ENCODE measurements around the gene POU2F3. TPM values are rescaled to one million over a fixed set of nuclear protein-coding genes. Genes with fewer than 3 reads are reported as not detected.

The POU2F3 gene
- 1.4 TPM in 1 of 2 replicates, not detected in the other for total RNA-seq (ENCODE audit: low replicate concordance)

DNA sequence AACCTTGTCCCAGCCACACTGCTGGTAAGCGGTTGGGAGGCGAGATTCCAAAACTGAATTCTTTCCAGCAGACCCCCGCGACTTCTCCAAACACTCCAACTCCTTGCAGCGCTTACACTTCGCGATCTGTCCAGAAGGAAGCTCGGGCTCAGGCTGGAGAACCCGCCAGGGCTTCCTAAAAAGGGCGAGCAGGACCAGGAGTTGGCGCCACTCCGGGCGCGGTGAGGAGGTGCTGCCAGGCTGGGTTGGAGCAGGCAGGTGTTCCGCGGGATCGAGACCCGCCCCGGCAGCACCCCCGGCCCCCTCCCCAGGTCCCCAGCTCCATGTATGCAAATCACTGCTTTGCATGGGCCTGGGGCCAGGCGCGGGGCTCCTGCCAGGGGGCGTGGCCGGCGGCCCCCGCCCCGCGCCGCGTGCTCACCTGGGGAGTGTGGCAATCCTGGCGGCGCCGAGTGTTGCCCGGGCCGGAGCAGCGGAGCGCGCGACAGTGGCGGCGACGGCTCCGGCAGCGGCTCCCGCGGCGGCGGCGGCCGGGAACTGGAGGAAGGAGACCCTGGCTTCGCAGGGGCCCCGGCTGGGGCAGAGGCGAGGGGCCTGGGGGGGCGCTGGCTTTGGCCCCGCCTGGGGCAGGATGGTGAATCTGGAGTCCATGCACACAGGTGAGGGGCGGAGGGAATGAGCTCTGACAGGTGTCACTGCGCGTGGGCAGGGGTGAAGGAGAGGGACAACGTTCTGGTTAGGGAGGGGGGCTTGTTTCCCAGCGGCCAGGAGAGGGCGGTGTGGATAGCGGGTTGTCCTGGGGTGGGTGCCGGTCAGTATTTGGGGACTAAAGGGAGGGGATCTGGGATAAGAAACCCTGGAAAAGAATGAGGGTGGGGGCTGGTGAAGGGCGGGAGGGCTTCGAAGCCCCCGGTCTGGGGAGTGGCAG lies at the start of gene POU2F3:
TSS of gene POU2F3 (plus strand) at position 428 of the 928 bp plus-strand sequence. CDS start at position 632, 204 bp downstream.
- no peak within 1 kb of the TSS for H3K27ac ChIP-seq
- peaks cover 4% of the 10 kb centered on the region for H3F3A ChIP-seq (ENCODE audit: low read depth)
- no peak within 1 kb of the TSS for H3K9ac ChIP-seq
- H3K36me3 ChIP-seq: no peaks in the 10 kb centered on the region
- peak within 1 kb of the TSS; percentile 43 for H3K27ac Mint-ChIP-seq
- H3K9me3 Mint-ChIP-seq: no peaks in the 10 kb centered on the region
- peak within 1 kb of the TSS; percentile 52 for H3K4me3 ChIP-seq
- H3K4me3 Mint-ChIP-seq: peak within 1 kb of the TSS; percentile 68
- no peaks in the 10 kb centered on the region for H3K9me3 ChIP-seq (ENCODE audit: low read depth)
- H3K4me1 Mint-ChIP-seq: peaks cover 17% of the 10 kb centered on the region
- peaks cover 17% of the 10 kb centered on the region for H3K4me1 ChIP-seq
- no peaks in the 10 kb centered on the region for H3K36me3 Mint-ChIP-seq
- DNase-seq (ENCODE audit: low spot score): peak; percentile 57
- H3K4me2 ChIP-seq: peak within 1 kb of the TSS; percentile 96
- H3K27me3 Mint-ChIP-seq (ENCODE audit: insufficient read depth, low read depth): peaks cover 62% of the 10 kb centered on the region
- H3K79me2 ChIP-seq (ENCODE audit: low read depth): no peaks in the 10 kb centered on the region
- peaks cover 42% of the 10 kb centered on the region for H3K27me3 ChIP-seq
- peak within 1 kb of the TSS; percentile 0 for H2AFZ ChIP-seq (replicated peaks)
- TF ChIP-seq, protein P1, sequence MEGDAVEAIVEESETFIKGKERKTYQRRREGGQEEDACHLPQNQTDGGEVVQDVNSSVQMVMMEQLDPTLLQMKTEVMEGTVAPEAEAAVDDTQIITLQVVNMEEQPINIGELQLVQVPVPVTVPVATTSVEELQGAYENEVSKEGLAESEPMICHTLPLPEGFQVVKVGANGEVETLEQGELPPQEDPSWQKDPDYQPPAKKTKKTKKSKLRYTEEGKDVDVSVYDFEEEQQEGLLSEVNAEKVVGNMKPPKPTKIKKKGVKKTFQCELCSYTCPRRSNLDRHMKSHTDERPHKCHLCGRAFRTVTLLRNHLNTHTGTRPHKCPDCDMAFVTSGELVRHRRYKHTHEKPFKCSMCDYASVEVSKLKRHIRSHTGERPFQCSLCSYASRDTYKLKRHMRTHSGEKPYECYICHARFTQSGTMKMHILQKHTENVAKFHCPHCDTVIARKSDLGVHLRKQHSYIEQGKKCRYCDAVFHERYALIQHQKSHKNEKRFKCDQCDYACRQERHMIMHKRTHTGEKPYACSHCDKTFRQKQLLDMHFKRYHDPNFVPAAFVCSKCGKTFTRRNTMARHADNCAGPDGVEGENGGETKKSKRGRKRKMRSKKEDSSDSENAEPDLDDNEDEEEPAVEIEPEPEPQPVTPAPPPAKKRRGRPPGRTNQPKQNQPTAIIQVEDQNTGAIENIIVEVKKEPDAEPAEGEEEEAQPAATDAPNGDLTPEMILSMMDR (IDR thresholded peaks at IDR 0.05): peak; percentile 63
- TF ChIP-seq EZH2 (IDR thresholded peaks at IDR 0.05): peak; percentile 55
- peak; percentile 40 for TF ChIP-seq EZH2phosphoT487 (IDR thresholded peaks at IDR 0.05)
- H4K20me1 ChIP-seq (ENCODE audit: low read depth): no peaks in the 10 kb centered on the region

DNA sequence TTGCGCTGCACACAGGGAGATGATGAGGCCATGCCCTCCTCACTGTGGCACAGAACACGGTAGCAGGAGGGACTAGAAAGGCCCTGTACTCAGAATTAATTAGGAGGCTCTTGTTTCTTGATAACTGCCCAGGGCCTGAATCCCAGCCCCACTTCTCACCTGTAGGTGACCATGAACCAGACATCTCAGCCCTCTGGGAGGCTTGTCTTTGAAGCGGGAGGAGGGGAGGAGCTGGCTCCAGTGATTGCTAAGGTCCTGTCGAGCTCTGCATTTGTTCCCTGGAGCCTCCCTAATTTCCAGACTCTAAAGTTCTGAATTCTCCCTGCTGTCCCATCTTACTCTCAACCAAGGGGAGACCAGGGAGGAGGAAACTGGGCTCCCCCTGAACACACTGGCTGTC lies 48.9 kb upstream of the POU2F3 start:
- TF ChIP-seq EZH2phosphoT487 (IDR thresholded peaks at IDR 0.05) (no peak), EZH2 (IDR thresholded peaks at IDR 0.05) (no peak)
- TF ChIP-seq, protein P1 (IDR thresholded peaks at IDR 0.05): no peak
- H3K4me2 ChIP-seq: no peak overlapping the region
- H3F3A ChIP-seq (ENCODE audit: low read depth): peaks cover 12% of the 10 kb centered on the region
- no peak overlapping the region for H3K4me3 ChIP-seq
- Mint-ChIP-seq H3K4me3 (no peak overlapping the region), H3K36me3 (peaks cover 3% of the 10 kb centered on the region), H3K27me3 (ENCODE audit: insufficient read depth, low read depth) (peaks cover 13% of the 10 kb centered on the region), H3K27ac (peak overlapping the region; percentile 28), H3K9me3 (no peaks in the 10 kb centered on the region), H3K4me1 (peaks cover 77% of the 10 kb centered on the region)
- H3K79me2 ChIP-seq (ENCODE audit: low read depth): no peaks in the 10 kb centered on the region
- no peaks in the 10 kb centered on the region for H4K20me1 ChIP-seq (ENCODE audit: low read depth)
- no peak overlapping the region for H3K27ac ChIP-seq
- no peak overlapping the region for H2AFZ ChIP-seq (replicated peaks)
- H3K36me3 ChIP-seq: no peaks in the 10 kb centered on the region
- peaks cover 20% of the 10 kb centered on the region for H3K27me3 ChIP-seq
- no peaks in the 10 kb centered on the region for H3K9me3 ChIP-seq (ENCODE audit: low read depth)
- H3K4me1 ChIP-seq: peaks cover 31% of the 10 kb centered on the region
- no peak for DNase-seq (ENCODE audit: low spot score)
- H3K9ac ChIP-seq: no peak overlapping the region

DNA sequence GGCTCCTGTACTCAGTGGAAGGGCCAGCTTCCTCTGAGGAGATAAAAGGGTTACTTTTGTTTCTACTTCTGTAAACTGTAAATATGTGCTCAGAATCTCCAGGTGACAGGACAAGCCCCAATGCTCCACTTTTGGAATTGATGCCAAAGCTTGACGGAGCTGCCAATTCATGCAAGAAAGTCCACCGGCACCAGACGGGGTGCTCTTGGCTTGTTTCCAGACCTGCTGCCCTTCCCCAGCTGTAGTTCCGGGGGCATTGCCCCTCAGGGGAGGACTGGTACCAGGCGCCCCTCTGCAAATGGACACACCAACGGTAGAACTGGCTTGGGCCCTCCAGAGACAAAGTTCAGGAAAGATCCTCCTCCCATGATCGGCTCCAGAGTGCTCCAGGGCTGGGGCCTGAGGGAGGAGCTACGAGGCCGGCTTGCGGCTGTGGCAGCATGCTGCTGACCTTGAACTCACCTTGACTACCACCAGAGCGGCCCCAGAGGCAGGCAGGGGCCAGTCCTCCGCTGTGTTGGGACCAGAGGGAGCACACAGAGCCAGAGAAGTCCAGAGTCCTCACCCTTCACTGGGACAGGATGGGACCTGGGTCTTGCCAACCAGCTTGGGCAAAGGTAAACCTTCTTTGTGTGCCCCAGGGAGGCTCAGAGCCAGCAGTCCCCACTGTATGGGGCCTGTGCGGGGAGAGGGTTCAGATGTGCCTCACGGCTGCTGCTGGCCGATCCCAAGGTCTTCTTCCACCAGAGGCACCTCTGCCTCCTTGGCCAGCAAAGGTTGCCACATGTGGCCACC lies 46.9 kb upstream of the POU2F3 start:
- TF ChIP-seq, protein P1 (IDR thresholded peaks at IDR 0.05): no peak
- TF ChIP-seq EZH2 (IDR thresholded peaks at IDR 0.05) (no peak), EZH2phosphoT487 (IDR thresholded peaks at IDR 0.05) (no peak)
- no peak for DNase-seq (ENCODE audit: low spot score)
- no peak overlapping the region for H3K4me3 ChIP-seq

More for the DNA sequence above, 46.9 kb upstream of the POU2F3 start:
- no peaks in the 10 kb centered on the region for H4K20me1 ChIP-seq (ENCODE audit: low read depth)
- peak overlapping the region; percentile 46 for H3K27ac Mint-ChIP-seq
- H3K36me3 ChIP-seq: no peaks in the 10 kb centered on the region
- H3K9me3 Mint-ChIP-seq: no peaks in the 10 kb centered on the region
- H3K79me2 ChIP-seq (ENCODE audit: low read depth): no peaks in the 10 kb centered on the region
- peaks cover 39% of the 10 kb centered on the region for H3K27me3 ChIP-seq
- H3K4me3 Mint-ChIP-seq: no peak overlapping the region
- H3K9me3 ChIP-seq (ENCODE audit: low read depth): no peaks in the 10 kb centered on the region
- peaks cover 13% of the 10 kb centered on the region for H3K27me3 Mint-ChIP-seq (ENCODE audit: insufficient read depth, low read depth)
- H3K9ac ChIP-seq: no peak overlapping the region
- peaks cover 12% of the 10 kb centered on the region for H3F3A ChIP-seq (ENCODE audit: low read depth)
- no peak overlapping the region for H2AFZ ChIP-seq (replicated peaks)
- peaks cover 3% of the 10 kb centered on the region for H3K36me3 Mint-ChIP-seq
- H3K27ac ChIP-seq: no peak overlapping the region
- H3K4me1 Mint-ChIP-seq: peaks cover 73% of the 10 kb centered on the region
- H3K4me2 ChIP-seq: no peak overlapping the region
- H3K4me1 ChIP-seq: peaks cover 28% of the 10 kb centered on the region
